ENCODE results near the gene OR2A7.
"Not testable (repeated sequence)": the region's sequence is repeated elsewhere in the genome, so short reads cannot be mapped to it uniquely, and the experiment has no call there.

Gene OR2A7

DNA sequence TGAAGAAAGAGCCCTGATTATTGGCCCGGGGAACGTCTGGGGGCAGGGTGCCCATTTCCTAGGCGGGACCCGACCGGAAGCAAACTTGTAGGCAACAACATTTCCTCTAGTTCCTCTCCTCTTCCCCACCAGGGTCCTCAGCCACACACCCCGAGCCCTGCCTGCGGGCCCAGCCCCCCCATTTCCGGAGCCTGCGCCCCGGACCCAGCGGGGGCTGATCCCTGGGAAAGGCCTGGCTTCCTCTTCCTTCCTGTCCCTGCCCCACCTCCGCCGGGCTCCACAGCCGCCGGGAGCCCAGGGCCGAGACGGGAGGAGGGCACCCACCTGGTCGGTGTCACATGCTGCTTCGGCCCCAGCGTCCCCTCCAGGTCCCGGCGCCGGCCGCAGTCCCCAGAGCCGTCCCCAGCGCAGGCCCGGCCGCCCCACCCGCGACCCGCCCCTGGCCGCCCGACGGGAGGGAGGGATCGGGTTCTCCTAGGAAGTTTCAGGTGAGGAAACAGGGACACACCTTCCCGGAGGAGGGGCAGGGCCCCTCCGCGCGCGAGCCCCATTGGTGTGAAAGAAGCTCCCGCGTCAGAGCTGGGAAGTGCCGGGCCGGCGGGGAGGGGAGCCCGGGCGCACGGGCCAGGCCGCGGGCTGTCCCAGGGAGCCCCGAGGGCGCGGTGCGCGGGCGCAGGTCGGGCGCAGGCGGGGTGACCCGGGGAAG, 29.4 kb upstream of the OR2A7 start:
- H2AFZ ChIP-seq (ENCODE audit: low read length); H3K36me3 ChIP-seq (ENCODE audit: insufficient read depth, low read length); H3K4me2 ChIP-seq (ENCODE audit: low read length); H4K20me1 ChIP-seq (ENCODE audit: insufficient read depth, low read length); H3K9me2 ChIP-seq (ENCODE audit: low read depth, low read length); H3K79me2 ChIP-seq (ENCODE audit: insufficient read depth, low read length); H3K27ac ChIP-seq (ENCODE audit: low read depth, low read length, poor library complexity, severe bottlenecking); H3K9ac ChIP-seq (ENCODE audit: low read length); H3F3A ChIP-seq (ENCODE audit: insufficient read depth, low read length); H3K4me1 ChIP-seq (ENCODE audit: insufficient read depth, low read length, severe bottlenecking); H3K27me3 ChIP-seq (ENCODE audit: insufficient read depth, low read length); H3K4me3 ChIP-seq (ENCODE audit: low read depth, low read length, poor library complexity, severe bottlenecking); H3K9me3 ChIP-seq (ENCODE audit: low read length): not testable (repeated sequence)

DNA sequence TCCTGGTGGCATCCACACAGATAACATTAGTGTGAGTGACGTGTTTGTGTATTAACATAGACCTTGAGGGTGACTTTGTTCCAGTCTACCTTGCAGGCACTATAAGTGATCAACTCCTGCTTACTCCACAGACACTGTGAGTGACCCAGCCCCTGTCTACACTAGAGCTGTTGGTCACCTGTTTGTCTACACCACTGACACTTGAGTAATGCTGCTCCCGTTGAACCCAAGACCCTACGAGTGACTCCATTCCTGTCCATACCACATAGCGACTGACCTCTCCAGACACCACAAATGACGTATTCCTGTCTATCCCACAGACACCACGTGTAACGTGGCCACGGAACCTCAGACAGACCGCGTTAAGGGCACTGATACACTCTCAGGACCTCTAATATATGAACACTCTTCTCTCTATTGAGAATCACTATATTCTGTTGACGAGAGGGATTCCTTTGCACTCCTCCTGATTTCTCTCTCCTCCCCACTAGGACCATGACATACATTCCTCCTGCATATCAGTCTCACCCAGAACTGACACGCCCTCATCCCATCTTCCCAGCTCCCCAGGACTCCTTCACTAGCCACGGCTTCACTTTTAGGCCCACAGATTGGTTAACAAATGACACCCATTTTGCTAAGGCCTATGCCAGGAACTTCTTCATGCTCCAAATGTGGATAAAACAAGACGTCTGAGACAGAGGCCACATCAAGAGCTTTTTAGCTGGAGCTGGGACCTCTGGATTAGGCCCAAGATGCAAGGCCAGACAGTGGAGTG, 28.0 kb upstream of the OR2A7 start:
- H3K79me2 ChIP-seq (ENCODE audit: insufficient read depth, low read length); H3K4me1 ChIP-seq (ENCODE audit: insufficient read depth, low read length, severe bottlenecking); H3K9me3 ChIP-seq (ENCODE audit: low read length); H3F3A ChIP-seq (ENCODE audit: insufficient read depth, low read length); H3K9ac ChIP-seq (ENCODE audit: low read length); H3K27me3 ChIP-seq (ENCODE audit: insufficient read depth, low read length); H3K36me3 ChIP-seq (ENCODE audit: insufficient read depth, low read length); H3K9me2 ChIP-seq (ENCODE audit: low read depth, low read length); H3K27ac ChIP-seq (ENCODE audit: low read depth, low read length, poor library complexity, severe bottlenecking); H4K20me1 ChIP-seq (ENCODE audit: insufficient read depth, low read length); H3K4me2 ChIP-seq (ENCODE audit: low read length); H3K4me3 ChIP-seq (ENCODE audit: low read depth, low read length, poor library complexity, severe bottlenecking); H2AFZ ChIP-seq (ENCODE audit: low read length): not testable (repeated sequence)

DNA sequence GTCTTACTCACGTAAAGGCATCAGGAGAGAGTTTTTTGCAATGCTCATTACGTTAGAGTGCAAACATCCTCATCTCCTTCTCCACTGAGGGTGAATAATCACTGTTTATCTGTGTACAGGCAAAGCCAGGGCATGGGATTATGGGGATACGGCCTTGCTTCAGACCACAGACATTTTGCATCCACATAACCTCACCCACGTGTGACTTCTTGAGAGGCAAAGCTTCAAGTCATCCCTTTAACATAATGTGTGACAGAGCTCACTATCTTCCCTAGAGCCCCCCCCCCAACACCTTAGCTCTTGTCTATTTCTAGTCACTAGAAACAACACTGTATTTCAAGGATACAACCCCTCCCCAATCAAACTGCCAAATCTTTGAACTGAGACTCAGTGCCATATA, 27.0 kb upstream of the OR2A7 start:
- H3K36me3 ChIP-seq (ENCODE audit: insufficient read depth, low read length); H3K4me3 ChIP-seq (ENCODE audit: low read depth, low read length, poor library complexity, severe bottlenecking); H4K20me1 ChIP-seq (ENCODE audit: insufficient read depth, low read length); H3K9ac ChIP-seq (ENCODE audit: low read length); H3K4me2 ChIP-seq (ENCODE audit: low read length); H2AFZ ChIP-seq (ENCODE audit: low read length); H3F3A ChIP-seq (ENCODE audit: insufficient read depth, low read length); H3K27ac ChIP-seq (ENCODE audit: low read depth, low read length, poor library complexity, severe bottlenecking); H3K9me2 ChIP-seq (ENCODE audit: low read depth, low read length); H3K27me3 ChIP-seq (ENCODE audit: insufficient read depth, low read length); H3K79me2 ChIP-seq (ENCODE audit: insufficient read depth, low read length); H3K4me1 ChIP-seq (ENCODE audit: insufficient read depth, low read length, severe bottlenecking); H3K9me3 ChIP-seq (ENCODE audit: low read length): not testable (repeated sequence)

GRCh38 chr7:144287171-144287784, 22.7 kb upstream of the OR2A7 start:
- not testable (repeated sequence) for H3K4me2 ChIP-seq (ENCODE audit: low read length); H3K4me1 ChIP-seq (ENCODE audit: insufficient read depth, low read length, severe bottlenecking); H4K20me1 ChIP-seq (ENCODE audit: insufficient read depth, low read length); H3K9ac ChIP-seq (ENCODE audit: low read length); H3K27me3 ChIP-seq (ENCODE audit: insufficient read depth, low read length); H3F3A ChIP-seq (ENCODE audit: insufficient read depth, low read length); H3K9me3 ChIP-seq (ENCODE audit: low read length); H3K9me2 ChIP-seq (ENCODE audit: low read depth, low read length); H3K36me3 ChIP-seq (ENCODE audit: insufficient read depth, low read length); H3K4me3 ChIP-seq (ENCODE audit: low read depth, low read length, poor library complexity, severe bottlenecking); H3K27ac ChIP-seq (ENCODE audit: low read depth, low read length, poor library complexity, severe bottlenecking); H3K79me2 ChIP-seq (ENCODE audit: insufficient read depth, low read length); H2AFZ ChIP-seq (ENCODE audit: low read length)

DNA sequence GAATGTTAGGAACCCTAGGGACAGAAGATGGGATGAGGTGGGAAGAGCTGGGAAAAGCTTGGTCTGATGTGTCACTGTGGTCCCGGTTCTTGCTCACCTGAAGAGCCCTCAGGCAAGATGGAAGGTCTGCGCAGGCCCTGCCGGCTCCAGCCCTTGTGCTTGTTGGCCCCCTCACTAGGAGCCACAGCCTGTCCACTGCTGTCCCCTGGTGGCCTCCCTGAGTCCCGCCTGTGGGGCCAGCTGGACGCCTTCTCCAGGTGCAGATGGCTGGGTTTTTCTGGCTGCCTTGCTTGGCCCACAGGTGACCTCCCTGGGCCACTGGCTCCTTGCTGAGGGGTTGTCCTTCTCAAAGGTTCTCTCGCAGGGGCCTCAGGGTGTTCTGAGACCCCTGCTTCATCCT, 19.1 kb upstream of the OR2A7 start:
- not testable (repeated sequence) for H2AFZ ChIP-seq (ENCODE audit: low read length); H3K27ac ChIP-seq (ENCODE audit: low read depth, low read length, poor library complexity, severe bottlenecking); H3K79me2 ChIP-seq (ENCODE audit: insufficient read depth, low read length); H3K4me3 ChIP-seq (ENCODE audit: low read depth, low read length, poor library complexity, severe bottlenecking); H3K36me3 ChIP-seq (ENCODE audit: insufficient read depth, low read length); H3F3A ChIP-seq (ENCODE audit: insufficient read depth, low read length); H3K4me1 ChIP-seq (ENCODE audit: insufficient read depth, low read length, severe bottlenecking); H3K9me3 ChIP-seq (ENCODE audit: low read length); H3K4me2 ChIP-seq (ENCODE audit: low read length); H4K20me1 ChIP-seq (ENCODE audit: insufficient read depth, low read length); H3K9me2 ChIP-seq (ENCODE audit: low read depth, low read length); H3K27me3 ChIP-seq (ENCODE audit: insufficient read depth, low read length); H3K9ac ChIP-seq (ENCODE audit: low read length)

- H3K9me3 ChIP-seq (ENCODE audit: low read length); H3K9me2 ChIP-seq (ENCODE audit: low read depth, low read length); H4K20me1 ChIP-seq (ENCODE audit: insufficient read depth, low read length); H3K79me2 ChIP-seq (ENCODE audit: insufficient read depth, low read length); H2AFZ ChIP-seq (ENCODE audit: low read length); H3K27me3 ChIP-seq (ENCODE audit: insufficient read depth, low read length); H3K27ac ChIP-seq (ENCODE audit: low read depth, low read length, poor library complexity, severe bottlenecking); H3K4me3 ChIP-seq (ENCODE audit: low read depth, low read length, poor library complexity, severe bottlenecking); H3F3A ChIP-seq (ENCODE audit: insufficient read depth, low read length); H3K36me3 ChIP-seq (ENCODE audit: insufficient read depth, low read length); H3K4me1 ChIP-seq (ENCODE audit: insufficient read depth, low read length, severe bottlenecking); H3K9ac ChIP-seq (ENCODE audit: low read length); H3K4me2 ChIP-seq (ENCODE audit: low read length): not testable (repeated sequence)
Measured at GRCh38 chr7:144282490-144282889, 17.9 kb upstream of the OR2A7 start.

DNA sequence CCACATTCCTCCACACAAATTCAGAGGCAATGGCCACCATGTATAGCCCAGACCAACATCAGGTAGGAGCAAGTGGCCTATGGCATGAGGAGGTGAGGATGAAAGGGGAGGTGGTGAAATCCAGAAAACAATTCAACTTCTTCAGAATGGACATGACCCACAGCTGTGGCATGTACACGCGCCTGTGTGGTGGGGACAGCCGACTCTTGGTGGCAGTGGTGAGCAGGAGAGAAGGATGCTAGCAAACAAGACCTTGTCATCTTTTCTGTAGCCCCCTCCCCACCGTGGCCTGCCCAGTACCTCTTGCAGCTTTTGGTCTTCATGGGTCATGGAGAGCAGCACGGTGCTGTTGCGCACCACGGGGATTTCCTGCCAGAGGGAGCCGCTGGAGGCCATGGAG, 17.4 kb upstream of the OR2A7 start:
- H3K4me3 ChIP-seq (ENCODE audit: low read depth, low read length, poor library complexity, severe bottlenecking); H2AFZ ChIP-seq (ENCODE audit: low read length); H3K9ac ChIP-seq (ENCODE audit: low read length); H4K20me1 ChIP-seq (ENCODE audit: insufficient read depth, low read length); H3F3A ChIP-seq (ENCODE audit: insufficient read depth, low read length); H3K4me1 ChIP-seq (ENCODE audit: insufficient read depth, low read length, severe bottlenecking); H3K27ac ChIP-seq (ENCODE audit: low read depth, low read length, poor library complexity, severe bottlenecking); H3K79me2 ChIP-seq (ENCODE audit: insufficient read depth, low read length); H3K4me2 ChIP-seq (ENCODE audit: low read length); H3K9me2 ChIP-seq (ENCODE audit: low read depth, low read length); H3K36me3 ChIP-seq (ENCODE audit: insufficient read depth, low read length); H3K27me3 ChIP-seq (ENCODE audit: insufficient read depth, low read length); H3K9me3 ChIP-seq (ENCODE audit: low read length): not testable (repeated sequence)
